Skeletal muscle tissue (tissue), 4 donors: ENCODE measurements around the gene BEX2. TPM values are rescaled to one million over a fixed set of nuclear protein-coding genes. Genes with fewer than 3 reads are reported as not detected.
"Not testable (repeated sequence)": the region's sequence is repeated elsewhere in the genome, so short reads cannot be mapped to it uniquely, and the experiment has no call there.

Source experiments
- H3K27ac ChIP-seq: one replicate; pipeline ENCODE4 v1.7.0; 2013; ENCODE audit warnings: mild to moderate bottlenecking, low read depth, low read length, inconsistent platforms
- H3K27me3 ChIP-seq, 3 donors: one replicate each; pipeline ENCODE4 v1.7.0; 2013; ENCODE audit warnings: low read length in 3 of 3; ENCODE audit not compliant: control insufficient read depth in 3 of 3, insufficient read depth in 3 of 3
- H3K36me3 ChIP-seq, 3 donors: one replicate each; pipeline ENCODE4 v1.7.0; 2013; ENCODE audit warnings: low read length in 3 of 3; ENCODE audit not compliant: control insufficient read depth in 3 of 3, insufficient read depth in 3 of 3
- H3K4me1 ChIP-seq, 3 donors: one replicate each; pipeline ENCODE4 v1.7.0; 2013; ENCODE audit warnings: low read length in 3 of 3, mild to moderate bottlenecking in 3 of 3; ENCODE audit not compliant: control insufficient read depth in 3 of 3, insufficient read depth in 3 of 3
- H3K4me3 ChIP-seq, 3 donors: one replicate each; pipeline ENCODE4 v1.7.0; 2013; ENCODE audit warnings: low read length in 3 of 3
- H3K9ac ChIP-seq, 3 donors: one replicate each; pipeline ENCODE4 v1.7.0; 2013; ENCODE audit warnings: low read length in 3 of 3, mild to moderate bottlenecking in 3 of 3, moderate library complexity in 2 of 3, low read depth in 1 of 3
- H3K9me3 ChIP-seq, 3 donors: one replicate each; pipeline ENCODE4 v1.7.0; 2013; ENCODE audit warnings: low read length in 3 of 3; ENCODE audit not compliant: control insufficient read depth in 3 of 3
- total RNA-seq: library from RNA; depleted of rRNA; stranded (reverse); fragments of >200 nt; gene quantifications from one replicate; pipeline ENCODE4 v1.2.3, GENCODE V29; 2014
- donor health status: Osteomylitis.

Gene BEX2
- total RNA-seq, 1 donor from 2014 or later = 21.4 TPM

GRCh38 chrX:103338663-103339062 lies 27.9 kb upstream of the BEX2 start:
- Histone ChIP-seq H3K4me3 (no peak overlapping the region), H3K27ac (no peak overlapping the region), H3K9ac (no peak overlapping the region), H3K27me3 (peaks cover 0 to 16% (median 0%) of the 10 kb centered on the region in 3 donors), H3K36me3 (no peaks in the 10 kb centered on the region), H3K4me1 (no peaks in the 10 kb centered on the region), H3K9me3 (no peaks in the 10 kb centered on the region)

GRCh38 chrX:103330681-103331288 lies 20.0 kb upstream of the BEX2 start:
- Histone ChIP-seq H3K27me3 (peaks cover 0 to 27% (median 0%) of the 10 kb centered on the region in 3 donors), H3K9ac (peak overlapping the region in 1 of 3 donors; percentile 3), H3K27ac (no peak overlapping the region), H3K4me1 (no peaks in the 10 kb centered on the region), H3K9me3 (no peaks in the 10 kb centered on the region), H3K4me3 (peak overlapping the region in 2 of 3 donors; percentile 49 to 56), H3K36me3 (no peaks in the 10 kb centered on the region)

- peak within 1 kb of the TSS; percentile 3 to 57 (median 40) for H3K9ac ChIP-seq
- no peaks in the 10 kb centered on the region for H3K9me3 ChIP-seq
- no peak within 1 kb of the TSS for H3K27ac ChIP-seq
- H3K27me3 ChIP-seq = peaks cover 0 to 24% (median 0%) of the 10 kb centered on the region in 3 donors
- no peaks in the 10 kb centered on the region for H3K36me3 ChIP-seq
- H3K4me1 ChIP-seq = no peaks in the 10 kb centered on the region
- H3K4me3 ChIP-seq = peak within 1 kb of the TSS; percentile 40 to 56 (median 49)
Observed at GRCh38 chrX:103329991-103330390, 19.2 kb upstream of the BEX2 start, which contains the start of gene TCEAL7. TCEAL7 (plus strand) TSS chrX:103330239; CDS start chrX:103331404, 1,165 bp downstream.

GRCh38 chrX:103311399-103311780 lies 600 bp upstream of the BEX2 start:
- H3K36me3 ChIP-seq = no peaks in the 10 kb centered on the region
- peaks cover 0 to 4% (median 3%) of the 10 kb centered on the region in 3 donors for H3K4me1 ChIP-seq
- peaks cover 0 to 14% (median 5%) of the 10 kb centered on the region in 3 donors for H3K27me3 ChIP-seq
- no peaks in the 10 kb centered on the region for H3K9me3 ChIP-seq
- H3K4me3 ChIP-seq = peak overlapping the region in 2 of 3 donors; percentile 46 to 65
- H3K9ac ChIP-seq = no peak overlapping the region
- no peak overlapping the region for H3K27ac ChIP-seq

- Histone ChIP-seq H3K4me3 (peak overlapping the region in 1 of 3 donors; percentile 65), H3K9ac (peak overlapping the region in 1 of 3 donors; percentile 64), H3K9me3 (no peaks in the 10 kb centered on the region), H3K4me1 (peaks cover 0 to 4% (median 3%) of the 10 kb centered on the region in 3 donors), H3K36me3 (no peaks in the 10 kb centered on the region), H3K27me3 (peaks cover 0 to 14% (median 5%) of the 10 kb centered on the region in 3 donors), H3K27ac (no peak overlapping the region)
Observed at GRCh38 chrX:103309860-103310554, 783 bp downstream of the BEX2 start.

GRCh38 chrX:103305666-103306065 lies 5.1 kb downstream of the BEX2 start:
- H3K36me3 ChIP-seq, H3K27ac ChIP-seq, H3K4me1 ChIP-seq, H3K9ac ChIP-seq, H3K4me3 ChIP-seq, H3K9me3 ChIP-seq: not testable (repeated sequence)
- peaks cover 0 to 14% (median 0%) of the 10 kb centered on the region in 3 donors for H3K27me3 ChIP-seq

GRCh38 chrX:103304705-103305104 lies 6.1 kb downstream of the BEX2 start:
- H3K36me3 ChIP-seq = no peaks in the 10 kb centered on the region
- H3K4me1 ChIP-seq = no peaks in the 10 kb centered on the region
- H3K4me3 ChIP-seq = no peak overlapping the region
- no peak overlapping the region for H3K9ac ChIP-seq
- H3K9me3 ChIP-seq = no peaks in the 10 kb centered on the region
- no peak overlapping the region for H3K27ac ChIP-seq
- peaks cover 0 to 13% (median 0%) of the 10 kb centered on the region in 3 donors for H3K27me3 ChIP-seq

GRCh38 chrX:103293118-103293517 lies 17.7 kb downstream of the BEX2 start:
- Histone ChIP-seq H3K9me3 (no peaks in the 10 kb centered on the region), H3K27ac (no peak overlapping the region), H3K4me3 (no peak overlapping the region), H3K9ac (no peak overlapping the region), H3K36me3 (no peaks in the 10 kb centered on the region), H3K4me1 (no peaks in the 10 kb centered on the region), H3K27me3 (peaks cover 0 to 2% (median 0%) of the 10 kb centered on the region in 3 donors)

- Histone ChIP-seq H3K9ac (no peak overlapping the region), H3K4me1 (peaks cover 0 to 2% (median 0%) of the 10 kb centered on the region in 3 donors), H3K9me3 (no peaks in the 10 kb centered on the region), H3K27me3 (peaks cover 5 to 24% (median 5%) of the 10 kb centered on the region in 3 donors), H3K4me3 (no peak overlapping the region), H3K36me3 (no peaks in the 10 kb centered on the region), H3K27ac (no peak overlapping the region)
Observed at GRCh38 chrX:103279624-103280023, 31.2 kb downstream of the BEX2 start.

GRCh38 chrX:103276581-103277002 lies 34.2 kb downstream of the BEX2 start, which contains the start of gene TCEAL5:
TCEAL5 (minus strand) TSS chrX:103276750; CDS start chrX:103274563, 2,187 bp downstream.
- peaks cover 5 to 26% (median 5%) of the 10 kb centered on the region in 3 donors for H3K27me3 ChIP-seq

More at GRCh38 chrX:103276581-103277002, 34.2 kb downstream of the BEX2 start, which contains the start of gene TCEAL5:
- Histone ChIP-seq H3K4me3 (peak within 1 kb of the TSS in 2 of 3 donors; percentile 29 to 48), H3K9me3 (no peaks in the 10 kb centered on the region), H3K27ac (no peak within 1 kb of the TSS), H3K9ac (no peak within 1 kb of the TSS), H3K36me3 (no peaks in the 10 kb centered on the region), H3K4me1 (peaks cover 0 to 2% (median 0%) of the 10 kb centered on the region in 3 donors)
